Prostate gland (tissue), 2 donors: ENCODE results near the gene FURIN.

ENCODE experiments used
- CTCF ChIP-seq, 4 experiments: fragments of 200-600 bp in 2 of 4; fragments of 450-650 bp in 2 of 4; sonication (generic) in 2 of 4; IDR thresholded peaks; 1 replicate in 3 of 4; 2 replicates in 1 of 4; pipeline ENCODE4 v1.5.1; 2016 to 2019; ENCODE audit warnings: antibody characterized with exemption in 4 of 4, mild to moderate bottlenecking in 2 of 4, moderate library complexity in 2 of 4
- POLR2A ChIP-seq: fragments of 450-650 bp; IDR thresholded peaks from one replicate; pipeline ENCODE4 v1.6.1; 2016; ENCODE audit warnings: antibody characterized with exemption, mild to moderate bottlenecking
- POLR2AphosphoS5 ChIP-seq: sonication (generic); formaldehyde crosslinking; IDR thresholded peaks from one replicate; pipeline ENCODE4 v1.6.1; 2017; ENCODE audit warnings: antibody characterized with exemption

GRCh38 chr15:90877315-90877714, 8.9 kb downstream of the FURIN start:
- no peak for TF ChIP-seq CTCF (IDR thresholded peaks at IDR 0.05)
- TF ChIP-seq POLR2A, result no peak
- no peak for TF ChIP-seq POLR2AphosphoS5
